Hindlimb muscle (tissue), 1 donor: ENCODE measurements around the gene STKLD1. TPM values are rescaled to one million over a fixed set of nuclear protein-coding genes. Genes with fewer than 3 reads are reported as not detected.
"Not testable (repeated sequence)": the region's sequence is repeated elsewhere in the genome, so short reads cannot be mapped to it uniquely, and the experiment has no call there.

Experiments used
- DNase-seq: peaks from one replicate; pipeline ENCODE4 v3.0.0-alpha.2; 2013
- polyA plus RNA-seq: library from polyadenylated mRNA; unstranded; fragments of 120-200 nt; gene quantifications from one replicate; pipeline ENCODE4 v1.2.1, GENCODE V29; 2013; ENCODE audit not compliant: insufficient read length

Gene STKLD1
- polyA plus RNA-seq, 1 donor: 1.5 TPM

- DNase-seq: no peak
Measured at GRCh38 chr9:133362359-133363044, 13.7 kb upstream of the STKLD1 start.

GRCh38 chr9:133366435-133366834, 9.7 kb upstream of the STKLD1 start:
- no peak for DNase-seq

GRCh38 chr9:133367221-133367620, 8.9 kb upstream of the STKLD1 start:
- no peak for DNase-seq

- no peak for DNase-seq
Measured at GRCh38 chr9:133367778-133368177, 8.4 kb upstream of the STKLD1 start.

- no peak for DNase-seq
Measured at GRCh38 chr9:133368249-133368881, 7.8 kb upstream of the STKLD1 start.

GRCh38 chr9:133369422-133369821, 6.7 kb upstream of the STKLD1 start:
- DNase-seq: no peak

GRCh38 chr9:133369933-133370332, 6.2 kb upstream of the STKLD1 start:
- no peak for DNase-seq

- DNase-seq: no peak
Measured at GRCh38 chr9:133370685-133371084, 5.5 kb upstream of the STKLD1 start.

GRCh38 chr9:133371261-133371711, 4.9 kb upstream of the STKLD1 start:
- DNase-seq: no peak

- no peak for DNase-seq
Measured at GRCh38 chr9:133372144-133372543, 4.0 kb upstream of the STKLD1 start.

- no peak for DNase-seq
Measured at GRCh38 chr9:133374612-133375115, 1.5 kb upstream of the STKLD1 start.

- peak; percentile 32 for DNase-seq
Measured at GRCh38 chr9:133375116-133375723, 946 bp upstream of the STKLD1 start.

GRCh38 chr9:133377280-133377679, 1.1 kb downstream of the STKLD1 start:
- DNase-seq: not testable (repeated sequence)

GRCh38 chr9:133377721-133378216, 1.6 kb downstream of the STKLD1 start:
- no peak for DNase-seq

GRCh38 chr9:133378408-133378962, 2.3 kb downstream of the STKLD1 start:
- no peak for DNase-seq

GRCh38 chr9:133379153-133380086, 3.3 kb downstream of the STKLD1 start:
- no peak for DNase-seq

- no peak for DNase-seq
Measured at GRCh38 chr9:133380734-133381133, 4.6 kb downstream of the STKLD1 start.

- no peak for DNase-seq
Measured at GRCh38 chr9:133382507-133383141, 6.5 kb downstream of the STKLD1 start.

GRCh38 chr9:133383438-133383837, 7.3 kb downstream of the STKLD1 start:
- no peak for DNase-seq

- DNase-seq: no peak
Measured at GRCh38 chr9:133384736-133385321, 8.7 kb downstream of the STKLD1 start.

- no peak for DNase-seq
Measured at GRCh38 chr9:133385452-133385851, 9.3 kb downstream of the STKLD1 start.
